HG03103 (cell line): Measurements from ENCODE around the gene ACTR3.

Experiments
- ATAC-seq: cut with Tn5 transposase; IDR thresholded peaks from one replicate; pipeline ENCODE4 v1.9.1; 2021; ENCODE audit warnings: low read depth; ENCODE audit not compliant: unreplicated experiment

ACTR3 gene

DNA sequence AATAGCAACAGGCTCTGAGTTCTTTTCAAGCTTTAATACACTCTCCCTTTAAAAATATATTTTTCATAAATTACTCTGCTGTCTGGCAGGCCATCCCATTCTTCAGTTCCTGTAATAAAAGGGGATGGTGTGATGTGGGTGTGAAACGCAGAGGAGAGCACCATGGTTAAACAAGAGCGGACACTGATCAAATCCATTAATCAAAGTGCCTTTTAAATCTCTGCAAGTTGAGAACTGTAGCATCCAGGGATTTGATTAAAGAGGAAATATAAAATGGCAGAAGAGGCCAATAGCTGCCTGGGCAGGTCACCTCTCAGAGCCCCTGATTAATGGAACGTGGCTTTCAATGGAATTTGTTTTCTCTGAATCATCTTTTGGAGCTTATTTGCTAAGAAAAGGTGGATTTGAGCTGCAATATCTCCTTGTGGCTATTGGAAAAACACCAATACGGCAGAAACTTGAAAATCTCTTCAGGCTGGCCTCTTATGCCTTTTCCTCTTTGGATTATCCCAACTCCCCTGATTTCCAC lies 96.9 kb downstream of the ACTR3 start:
- no peak for ATAC-seq

DNA sequence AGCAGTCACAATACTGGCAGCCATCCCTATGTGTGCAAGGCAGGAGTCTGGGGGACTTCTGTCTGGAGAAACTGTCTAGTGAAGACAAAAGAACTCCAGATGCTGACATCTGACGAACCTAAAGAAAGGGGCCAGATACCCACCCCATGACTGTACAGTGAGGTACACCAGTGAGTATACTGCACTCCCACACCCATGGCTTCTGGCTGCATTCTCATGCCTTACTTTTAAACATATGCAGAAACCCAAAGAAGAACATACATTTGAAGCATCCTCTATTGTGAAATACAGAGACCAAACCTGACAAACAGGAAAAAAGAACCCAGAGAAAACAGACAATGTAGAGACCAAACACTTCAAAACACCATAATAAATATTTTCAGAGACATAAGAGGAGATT lies 102.2 kb downstream of the ACTR3 start:
- no peak for ATAC-seq

DNA sequence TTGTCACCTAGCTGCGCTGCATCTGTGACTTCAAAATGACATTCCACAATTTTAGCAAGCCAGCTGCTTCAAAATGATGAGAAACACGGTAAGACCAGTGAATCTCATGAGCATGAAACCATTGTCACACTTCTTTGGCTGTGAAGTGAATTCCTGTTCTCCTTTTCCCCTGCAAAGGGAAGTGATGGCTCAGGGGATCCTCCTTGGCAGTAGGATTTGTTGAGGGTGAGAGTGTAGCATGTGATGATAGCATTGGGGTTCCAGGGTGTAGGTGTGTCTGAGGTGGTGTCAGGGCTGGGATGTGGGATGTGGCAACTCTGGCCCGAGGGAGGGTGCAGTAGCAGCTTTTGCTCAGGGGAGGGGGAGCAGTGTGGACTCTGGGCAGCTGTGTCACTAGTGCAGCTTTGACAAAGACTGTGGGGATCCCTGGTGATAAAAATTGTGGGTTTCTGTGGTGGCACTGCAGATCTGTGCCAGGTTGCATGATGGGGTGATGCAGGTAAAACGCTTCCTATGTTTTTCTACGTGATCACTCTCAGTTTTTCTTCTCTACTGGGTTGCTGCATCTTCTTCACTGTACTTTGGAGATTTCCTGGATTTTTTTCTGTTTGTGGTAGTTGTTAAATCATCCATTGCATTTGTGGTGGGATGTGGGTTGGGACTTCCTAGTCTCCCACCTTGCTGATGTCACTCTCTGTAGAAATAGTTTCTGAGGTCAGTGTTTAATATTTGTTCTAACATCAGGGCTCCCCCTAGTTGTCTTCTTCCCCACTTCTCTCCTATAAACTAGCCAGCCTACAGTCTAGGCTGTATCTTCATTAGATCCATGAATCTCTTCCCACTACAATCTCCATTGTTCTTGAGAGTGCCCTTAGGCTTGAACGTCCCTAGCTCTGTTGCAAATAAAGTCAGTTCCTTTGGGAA lies 107.0 kb downstream of the ACTR3 start:
- ATAC-seq: no peak

DNA sequence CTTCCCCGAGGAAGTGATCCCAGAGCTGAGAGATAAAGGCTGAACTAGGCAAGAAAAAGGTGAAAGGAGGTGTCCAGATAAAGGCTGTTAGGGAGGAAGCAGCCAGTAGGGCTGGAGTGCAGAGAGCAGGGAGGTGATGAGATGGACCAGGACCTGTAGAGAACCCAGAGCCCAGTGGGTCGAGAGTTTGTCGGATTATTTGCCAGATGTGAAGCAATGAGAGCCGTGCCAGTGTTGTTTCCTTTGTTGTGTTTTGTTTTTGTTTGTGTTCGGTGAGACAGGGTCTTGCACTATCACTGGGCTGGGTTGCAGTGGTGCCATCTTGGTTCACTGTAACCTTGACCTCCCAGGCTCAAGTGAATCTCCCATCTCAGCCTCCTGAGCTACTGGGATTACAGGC lies 111.3 kb downstream of the ACTR3 start:
- no peak for ATAC-seq

DNA sequence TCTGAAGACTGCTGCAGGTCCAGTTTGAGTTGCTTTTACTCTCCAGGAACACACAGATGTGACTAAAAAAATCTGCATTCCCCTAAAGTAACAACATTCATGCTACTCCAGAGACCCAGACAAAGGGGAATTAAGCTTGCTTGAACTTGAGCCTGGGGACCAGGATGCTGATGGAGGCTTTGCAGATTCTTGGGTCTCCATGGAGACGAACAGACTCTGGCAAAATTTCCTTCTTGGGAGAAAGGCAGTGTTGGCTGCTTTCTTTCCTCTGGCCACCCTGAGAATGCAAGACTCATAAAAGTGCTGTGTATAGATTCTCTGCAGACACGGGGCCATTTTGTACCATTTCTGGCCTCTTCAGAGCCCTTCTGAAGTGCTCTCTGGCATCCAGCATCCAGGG lies 112.0 kb downstream of the ACTR3 start:
- ATAC-seq: no peak

DNA sequence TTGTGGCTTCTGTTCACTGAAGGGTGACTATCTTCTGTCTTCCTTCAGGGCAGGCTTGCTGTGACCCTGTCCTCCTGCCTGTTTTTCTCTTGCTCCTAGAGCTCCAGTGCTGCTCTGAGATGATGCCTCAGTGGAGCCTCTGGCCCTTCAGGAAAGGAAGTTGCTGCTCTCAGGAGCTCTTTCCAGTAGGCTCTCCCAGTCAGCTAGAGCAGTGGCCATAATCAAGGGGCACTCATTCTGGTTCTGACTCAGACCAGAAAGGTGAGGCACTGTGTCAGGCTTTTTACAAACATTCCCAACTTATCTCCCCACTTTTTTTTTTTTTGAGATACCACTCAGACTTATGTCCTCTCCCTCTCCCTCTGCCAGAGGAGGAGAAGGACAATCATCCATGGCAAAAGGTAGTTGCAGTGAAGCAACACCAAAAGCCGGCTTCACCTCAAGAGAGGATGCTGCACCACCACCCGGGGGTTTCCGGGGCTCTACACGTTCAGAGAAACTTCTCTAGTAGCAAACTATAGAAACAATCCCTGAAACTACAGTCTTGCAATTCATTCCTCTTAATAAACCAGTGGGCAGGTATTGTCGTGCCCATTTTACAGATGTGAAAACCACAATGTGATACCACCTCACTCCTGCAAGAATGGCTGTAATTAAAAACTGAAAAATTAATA lies 115.4 kb downstream of the ACTR3 start:
- no peak for ATAC-seq

- no peak for ATAC-seq
Measured at GRCh38 chr2:114006460-114006859, 116.6 kb downstream of the ACTR3 start.

GRCh38 chr2:114007436-114007835 lies 117.5 kb downstream of the ACTR3 start:
- ATAC-seq: no peak

GRCh38 chr2:114008720-114009119 lies 118.8 kb downstream of the ACTR3 start:
- no peak for ATAC-seq

DNA sequence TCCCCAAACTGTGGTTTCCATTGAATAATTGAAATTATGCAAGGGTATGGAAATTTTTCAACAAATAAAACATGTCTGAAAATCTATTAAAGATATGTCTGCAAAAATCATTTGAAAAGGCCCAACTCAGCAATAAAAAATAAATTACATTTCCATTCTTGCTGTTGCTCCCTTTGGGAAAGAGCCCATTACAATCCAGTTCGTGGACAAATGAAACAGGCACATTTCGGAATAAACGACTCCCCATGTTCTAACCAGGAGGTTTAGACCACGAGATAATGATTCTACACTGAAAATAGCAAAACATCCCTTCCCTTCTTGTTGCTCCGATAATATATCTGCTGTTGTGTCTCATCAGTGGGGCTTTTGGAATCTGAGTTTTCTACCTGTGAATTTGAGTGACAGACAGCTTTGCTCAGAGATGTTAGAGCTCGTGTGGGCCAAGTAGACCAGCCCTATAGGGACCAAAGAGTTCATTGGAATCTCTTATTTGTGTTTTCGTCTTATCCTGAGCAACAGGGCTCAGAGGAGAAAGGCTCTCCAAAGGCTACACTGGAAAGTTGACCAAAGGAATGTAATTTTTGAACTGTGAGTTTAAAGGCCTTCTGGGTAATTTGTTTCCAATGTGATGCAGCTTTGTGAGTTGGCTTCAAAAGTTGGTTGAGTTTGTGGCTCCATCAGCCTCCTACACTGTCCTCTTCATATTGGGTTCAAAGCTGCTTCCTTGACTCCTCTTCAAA lies 119.5 kb downstream of the ACTR3 start:
- ATAC-seq: no peak

DNA sequence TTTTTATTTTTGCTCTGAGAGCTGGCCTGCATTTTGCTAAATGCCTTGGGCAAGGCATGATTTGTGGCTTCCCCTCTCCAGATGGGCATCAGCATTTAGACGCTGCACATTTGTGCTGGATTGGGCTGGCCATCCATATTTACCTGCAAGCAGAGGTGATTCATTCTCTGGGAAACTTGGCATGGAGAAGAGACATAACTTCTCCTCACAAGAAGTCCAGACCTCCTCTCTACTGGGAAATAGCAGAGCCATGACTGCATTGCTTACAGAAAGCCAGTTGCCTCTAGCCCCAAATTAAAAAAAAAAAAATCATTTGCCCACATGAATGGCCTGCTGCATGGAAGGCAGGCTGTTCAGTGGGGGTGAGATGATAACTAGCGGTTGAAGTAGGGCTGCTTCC lies 120.1 kb downstream of the ACTR3 start:
- no peak for ATAC-seq

GRCh38 chr2:114011713-114012112 lies 121.8 kb downstream of the ACTR3 start:
- ATAC-seq: no peak
